HUES48 (cell line): ENCODE measurements around the gene RGS9BP.

Experiments used
- H3K27ac ChIP-seq: one replicate; pipeline ENCODE4 v1.7.0; 2013; ENCODE audit warnings: low read depth, low read length, inconsistent platforms
- H3K27me3 ChIP-seq: 2 replicates; pipeline ENCODE4 v1.6.1; 2013; ENCODE audit warnings: mild to moderate bottlenecking, low read length; ENCODE audit not compliant: control insufficient read depth, insufficient read depth
- H3K36me3 ChIP-seq: 2 replicates; pipeline ENCODE4 v1.6.1; 2013; ENCODE audit warnings: low read length; ENCODE audit not compliant: control insufficient read depth, insufficient read depth
- H3K4me1 ChIP-seq: 2 replicates; pipeline ENCODE4 v1.6.1; 2013; ENCODE audit warnings: mild to moderate bottlenecking, low read length; ENCODE audit not compliant: control insufficient read depth, insufficient read depth
- H3K4me3 ChIP-seq: 2 replicates; pipeline ENCODE4 v1.5.1; 2013; ENCODE audit warnings: mild to moderate bottlenecking, low read depth, low read length
- H3K9ac ChIP-seq: 2 replicates; pipeline ENCODE4 v1.6.1; 2013; ENCODE audit warnings: mild to moderate bottlenecking, low read depth, low read length, moderate library complexity
- H3K9me3 ChIP-seq: 2 replicates; pipeline ENCODE4 v1.6.1; 2013; ENCODE audit warnings: low read length; ENCODE audit not compliant: control insufficient read depth, insufficient read depth

The RGS9BP gene

GRCh38 chr19:32669310-32669709 lies 6.3 kb upstream of the RGS9BP start:
- Histone ChIP-seq H3K36me3 (peaks cover 12% of the 10 kb centered on the region), H3K9ac (no peak overlapping the region), H3K4me1 (peaks cover 3% of the 10 kb centered on the region; the same call in 1 of the 2 replicates), H3K27me3 (no peaks in the 10 kb centered on the region), H3K9me3 (no peaks in the 10 kb centered on the region), H3K4me3 (no peak overlapping the region), H3K27ac (no peak overlapping the region)

DNA sequence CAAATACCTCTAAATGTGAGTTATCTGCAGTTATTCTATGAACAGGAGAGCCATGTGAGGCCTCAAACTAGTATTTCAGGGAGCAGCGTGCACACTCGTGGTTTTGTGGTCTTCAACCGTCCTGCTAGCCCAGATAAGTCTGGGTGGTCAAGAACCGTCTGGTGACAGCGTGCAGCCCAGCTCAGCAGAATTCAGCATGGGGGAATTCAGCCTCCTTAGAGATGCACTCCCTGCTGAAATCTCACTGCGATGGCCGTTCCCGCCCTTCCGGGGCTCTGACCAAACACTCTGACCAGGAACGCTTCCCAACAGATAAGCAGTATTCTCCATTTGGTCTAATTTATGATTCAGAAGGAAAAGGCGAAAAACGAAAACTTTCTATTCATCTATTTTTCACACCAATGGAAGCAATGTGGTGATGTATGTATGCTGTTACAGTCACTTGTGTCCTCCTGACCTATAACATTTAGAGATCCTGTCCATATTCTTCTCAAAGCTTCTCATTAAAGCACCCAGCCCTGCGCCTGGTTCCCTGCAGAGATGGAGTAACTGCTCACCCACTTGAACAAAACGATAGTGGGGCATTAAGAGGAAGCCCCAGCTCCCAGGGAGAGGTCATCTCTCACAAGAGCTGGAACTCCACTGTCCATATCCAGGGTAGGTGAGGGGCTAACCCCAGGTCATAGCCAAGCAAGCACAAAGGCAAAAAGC lies 3.6 kb upstream of the RGS9BP start:
- no peak overlapping the region for H3K27ac ChIP-seq
- H3K4me1 ChIP-seq = peaks cover 5% of the 10 kb centered on the region
- H3K9me3 ChIP-seq = no peaks in the 10 kb centered on the region
- peaks cover 17% of the 10 kb centered on the region for H3K27me3 ChIP-seq
- no peak overlapping the region for H3K9ac ChIP-seq
- H3K36me3 ChIP-seq = peaks cover 2% of the 10 kb centered on the region
- no peak overlapping the region for H3K4me3 ChIP-seq

DNA sequence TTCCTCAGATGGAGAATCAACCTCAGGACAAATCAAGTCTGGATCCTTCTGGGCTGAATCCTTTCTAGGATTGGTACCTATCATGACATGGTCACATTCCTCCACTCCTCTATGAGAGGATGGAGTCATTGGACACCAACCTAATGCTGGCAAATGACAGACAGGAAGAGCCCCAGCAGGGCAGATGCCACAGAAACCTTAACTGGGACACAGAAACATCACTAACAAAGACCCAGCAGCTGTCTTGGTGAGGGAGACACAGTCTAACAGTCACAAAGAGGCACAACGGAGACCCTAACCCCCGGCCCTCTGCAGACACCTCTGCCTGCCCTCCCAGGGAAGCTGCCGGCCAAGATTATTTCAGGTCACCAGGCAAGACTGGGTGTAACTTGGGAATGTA lies 2.8 kb upstream of the RGS9BP start:
- Histone ChIP-seq H3K9me3 (no peaks in the 10 kb centered on the region), H3K27ac (no peak overlapping the region), H3K27me3 (peaks cover 25% of the 10 kb centered on the region), H3K4me1 (peaks cover 13% of the 10 kb centered on the region), H3K36me3 (no peaks in the 10 kb centered on the region), H3K4me3 (no peak overlapping the region), H3K9ac (no peak overlapping the region)

DNA sequence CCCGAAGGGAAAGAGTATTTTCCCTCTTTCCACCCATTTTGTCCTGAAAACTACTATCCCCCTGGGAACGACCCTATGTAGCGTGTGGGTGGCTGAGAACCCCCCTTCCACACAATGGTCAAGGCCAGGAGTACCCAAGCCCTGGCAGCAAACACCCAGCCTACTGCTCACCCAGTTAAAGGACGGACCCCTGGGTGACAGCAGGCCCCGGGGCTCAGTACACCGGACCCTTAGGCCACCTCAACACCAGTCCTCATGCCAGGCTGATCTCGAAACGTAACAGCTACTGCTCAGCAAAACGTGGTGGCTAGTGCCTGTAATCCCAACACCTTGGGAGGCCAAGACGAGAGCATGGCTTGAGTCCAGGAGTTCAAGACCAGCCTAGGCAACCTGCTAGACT lies 2.1 kb upstream of the RGS9BP start:
- Histone ChIP-seq H3K27me3 (peaks cover 29% of the 10 kb centered on the region), H3K27ac (no peak overlapping the region), H3K9ac (no peak overlapping the region), H3K4me3 (peak overlapping the region; percentile 73), H3K9me3 (no peaks in the 10 kb centered on the region), H3K4me1 (peaks cover 15% of the 10 kb centered on the region), H3K36me3 (no peaks in the 10 kb centered on the region)

DNA sequence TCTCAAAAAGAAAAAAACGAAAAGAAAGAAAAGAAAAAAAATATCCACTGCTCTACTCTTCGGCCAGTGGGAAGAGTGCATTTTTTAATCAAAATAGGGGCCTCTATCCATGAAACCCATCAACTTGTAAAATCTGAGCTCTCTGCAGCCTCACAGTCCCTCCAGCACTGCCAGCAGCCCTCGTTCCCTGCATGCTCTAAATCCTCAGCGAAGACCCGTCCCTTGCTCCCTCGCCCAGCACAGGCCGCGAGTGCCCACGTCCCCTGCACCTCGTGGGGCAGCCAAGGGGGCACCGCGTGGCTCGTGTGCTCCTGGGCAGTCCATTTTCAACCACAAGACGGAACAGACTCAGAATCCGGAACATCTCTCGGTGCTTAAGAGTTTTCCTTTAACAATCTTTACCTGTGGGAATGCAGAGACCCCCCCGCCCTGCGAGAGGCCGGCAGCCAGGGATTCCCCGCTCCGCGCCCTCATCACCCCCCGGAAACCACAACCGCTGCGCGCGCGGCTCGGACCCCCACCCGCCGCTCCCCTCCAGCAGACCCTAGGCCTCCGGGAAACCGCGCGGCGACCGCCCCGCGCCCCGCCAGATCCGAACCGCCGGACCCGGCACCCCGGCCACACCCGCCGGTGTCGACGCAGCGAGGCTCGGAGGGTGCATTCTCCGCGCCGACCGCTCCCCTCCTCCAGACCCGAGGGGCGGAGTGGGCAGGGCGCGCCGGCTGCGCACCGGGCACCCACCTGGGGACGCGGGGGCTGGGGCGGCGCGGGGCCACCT lies 1.3 kb upstream of the RGS9BP start:
- peak overlapping the region; percentile 73 for H3K4me3 ChIP-seq
- H3K27ac ChIP-seq = no peak overlapping the region
- peaks cover 29% of the 10 kb centered on the region for H3K27me3 ChIP-seq

DNA sequence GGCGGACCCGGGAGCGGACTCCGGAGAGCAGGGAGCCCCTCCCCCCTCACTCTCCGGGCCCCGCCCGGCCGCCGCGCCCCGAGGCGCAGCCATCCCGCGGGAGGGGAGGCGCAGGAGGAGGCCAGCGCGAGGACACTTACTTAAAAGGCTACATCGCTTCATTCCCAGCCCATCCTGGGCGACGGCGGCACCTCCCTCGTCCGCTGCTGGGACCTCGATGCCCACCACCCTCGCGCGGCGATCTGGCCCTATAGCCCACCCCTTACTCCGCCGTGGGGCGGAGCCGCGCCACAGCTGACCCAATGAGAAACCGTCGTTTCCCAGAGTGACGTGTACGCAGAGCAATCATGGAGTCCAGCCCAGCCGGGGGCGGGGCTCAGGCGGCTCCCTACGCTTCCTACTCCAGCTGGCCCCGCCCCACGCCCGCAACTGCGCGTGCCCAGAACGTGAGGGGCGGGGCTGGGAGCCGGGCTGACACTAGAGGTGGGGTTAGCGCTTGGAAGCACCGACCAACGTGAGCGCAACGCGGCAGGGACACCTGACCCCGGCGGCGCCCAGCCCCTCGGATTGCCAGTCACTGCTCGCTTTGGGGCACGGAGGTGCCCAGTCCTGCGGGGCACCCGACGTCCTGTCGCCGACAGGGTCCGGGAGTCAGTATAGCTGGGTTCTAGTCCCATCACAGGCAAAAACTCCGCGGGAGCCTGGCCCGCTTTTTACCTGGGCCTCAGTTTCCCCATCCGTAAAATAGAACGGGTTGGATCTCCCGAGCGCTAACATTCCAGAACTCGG lies 523 bp upstream of the RGS9BP start, which contains the start of gene ANKRD27:
Gene ANKRD27, minus strand, starts transcription at position 250 of the 789 bp plus-strand sequence. CDS start 16,165 bp downstream, outside the sequence.
- Histone ChIP-seq H3K27me3 (peaks cover 29% of the 10 kb centered on the region), H3K4me3 (peak within 1 kb of the TSS; percentile 73), H3K9ac (0 out of 2 replicates have a peak within 1 kb of the TSS, but pooled peaks have one; percentile 15), H3K4me1 (peaks cover 15% of the 10 kb centered on the region), H3K9me3 (no peaks in the 10 kb centered on the region), H3K27ac (peak within 1 kb of the TSS; percentile 59), H3K36me3 (no peaks in the 10 kb centered on the region)

More for the DNA sequence above, 1.3 kb upstream of the RGS9BP start:
- H3K36me3 ChIP-seq = no peaks in the 10 kb centered on the region
- H3K4me1 ChIP-seq = peaks cover 15% of the 10 kb centered on the region
- no peaks in the 10 kb centered on the region for H3K9me3 ChIP-seq
- 0 out of 2 replicates have a peak overlapping the region, but pooled peaks have one; percentile 15 for H3K9ac ChIP-seq

- H3K4me3 ChIP-seq = peak overlapping the region; percentile 73
- H3K4me1 ChIP-seq = peaks cover 15% of the 10 kb centered on the region
- peaks cover 29% of the 10 kb centered on the region for H3K27me3 ChIP-seq
- H3K9me3 ChIP-seq = no peaks in the 10 kb centered on the region
- no peak overlapping the region for H3K9ac ChIP-seq
- no peaks in the 10 kb centered on the region for H3K36me3 ChIP-seq
- no peak overlapping the region for H3K27ac ChIP-seq
These were observed 692 bp downstream of the RGS9BP start for GRCh38 chr19:32676186-32676894.

GRCh38 chr19:32676895-32677359 lies 1.3 kb downstream of the RGS9BP start:
- no peak overlapping the region for H3K27ac ChIP-seq
- H3K36me3 ChIP-seq = no peaks in the 10 kb centered on the region
- peaks cover 29% of the 10 kb centered on the region for H3K27me3 ChIP-seq
- peak overlapping the region; percentile 73; the same call in 1 of the 2 replicates for H3K4me3 ChIP-seq
- H3K9me3 ChIP-seq = no peaks in the 10 kb centered on the region
- H3K4me1 ChIP-seq = peaks cover 15% of the 10 kb centered on the region
- H3K9ac ChIP-seq = no peak overlapping the region

GRCh38 chr19:32677657-32678056 lies 2.0 kb downstream of the RGS9BP start:
- Histone ChIP-seq H3K36me3 (no peaks in the 10 kb centered on the region), H3K27ac (peak overlapping the region; percentile 31), H3K27me3 (peaks cover 29% of the 10 kb centered on the region), H3K9ac (no peak overlapping the region), H3K9me3 (no peaks in the 10 kb centered on the region), H3K4me1 (peaks cover 15% of the 10 kb centered on the region), H3K4me3 (no peak overlapping the region; the same call in 1 of the 2 replicates)

DNA sequence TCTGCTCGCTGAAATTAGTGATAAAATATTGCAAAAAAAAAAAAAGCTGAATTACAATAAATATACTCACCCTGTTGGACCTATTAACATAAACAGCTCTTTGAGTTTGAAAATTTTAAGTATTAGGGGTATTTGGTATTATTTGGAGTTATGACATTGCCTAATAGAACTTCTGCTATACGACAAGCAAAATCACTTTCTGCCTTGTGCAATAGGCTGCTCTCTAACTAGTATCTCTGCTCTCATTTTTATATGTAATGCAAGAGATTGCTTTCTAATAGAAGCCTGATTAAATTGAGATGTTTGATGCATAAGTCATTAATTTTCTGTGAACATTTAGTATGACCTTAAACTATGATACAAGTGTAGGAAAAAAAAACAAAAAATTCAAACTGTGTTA lies 5.3 kb downstream of the RGS9BP start:
- H3K9me3 ChIP-seq = no peaks in the 10 kb centered on the region
- H3K4me1 ChIP-seq = peaks cover 12% of the 10 kb centered on the region
- no peak overlapping the region for H3K27ac ChIP-seq
- H3K9ac ChIP-seq = no peak overlapping the region
- H3K27me3 ChIP-seq = peaks cover 23% of the 10 kb centered on the region
- no peak overlapping the region for H3K4me3 ChIP-seq
- no peaks in the 10 kb centered on the region for H3K36me3 ChIP-seq
